SK-N-SH (cell line): ENCODE measurements around the gene CDH23. TPM values are rescaled to one million over a fixed set of nuclear protein-coding genes. Genes with fewer than 3 reads are reported as not detected.

Source experiments
- CTCF ChIA-PET: fragments of 300-600, 350-600 bp; formaldehyde crosslinking; extraction: SDS; loops from one replicate; lab custom pipeline; 2021; lab: Yijun Ruan, JAX
- POLR2A ChIA-PET: fragments of 350-600 bp; sonication (Branson Sonifier 250); formaldehyde crosslinking; extraction: SDS; loops from one replicate; lab custom pipeline; 2020; ENCODE audit warnings: antibody characterized with exemption, inconsistent platforms; lab: Yijun Ruan, JAX
- DNase-seq: peaks from one replicate; pipeline ENCODE4 v3.0.0; 2012
- H2AFZ ChIP-seq: fragments of 200-600 bp; sonication (generic); 2 replicates; pipeline ENCODE4 v1.8.1; 2016; ENCODE audit warnings: antibody characterized with exemption, mild to moderate bottlenecking, low read depth
- H3F3A ChIP-seq: fragments of 200-600 bp; sonication (generic); replicated peaks from 2 replicates; pipeline ENCODE3; 2016; ENCODE audit warnings: antibody characterized with exemption, mild to moderate bottlenecking; ENCODE audit not compliant: insufficient read depth
- H3K27ac ChIP-seq, 2 experiments: fragments of 200-500 bp in 1 of 2; fragments of 200-600 bp in 1 of 2; sonication (Bioruptor generic) in 1 of 2; sonication (generic), shearing (Covaris generic) in 1 of 2; 2 replicates each; pipeline versions ENCODE4 v1.5.1 to v1.6.1; 2014 to 2016; ENCODE audit warnings: low read depth in 2 of 2, inconsistent platforms in 1 of 2, low read length in 1 of 2, mild to moderate bottlenecking in 1 of 2, mixed read lengths in 1 of 2
- H3K27me3 ChIP-seq: fragments of 200-600 bp; sonication (generic), shearing (Covaris generic); 2 replicates; pipeline ENCODE4 v1.6.1; 2016; ENCODE audit warnings: mixed run types; ENCODE audit not compliant: insufficient read depth
- H3K36me3 ChIP-seq, 2 experiments: fragments of 200-500 bp in 1 of 2; fragments of 200-600 bp in 1 of 2; sonication (Bioruptor generic) in 1 of 2; sonication (generic) in 1 of 2; replicated peaks in 1 of 2; 2 replicates each; pipeline versions ENCODE3 to v1.5.1; 2014 to 2016; ENCODE audit warnings: low read length in 1 of 2, mild to moderate bottlenecking in 1 of 2; ENCODE audit not compliant: insufficient read depth in 2 of 2, control insufficient read depth in 1 of 2
- H3K4me1 ChIP-seq, 2 experiments: fragments of 200-500 bp in 1 of 2; fragments of 200-600 bp in 1 of 2; sonication (Bioruptor generic) in 1 of 2; sonication (generic), shearing (Covaris generic) in 1 of 2; 2 replicates each; pipeline versions ENCODE4 v1.5.1 to v1.6.1; 2014 to 2016; ENCODE audit warnings: low read depth in 1 of 2, low read length in 1 of 2, mixed run types in 1 of 2; ENCODE audit not compliant: insufficient read depth in 2 of 2, control insufficient read depth in 1 of 2
- H3K4me2 ChIP-seq: fragments of 200-600 bp; sonication (generic), shearing (Covaris generic); 2 replicates; pipeline ENCODE4 v1.6.1; 2017; ENCODE audit warnings: mixed run types
- H3K4me3 ChIP-seq, 2 experiments: fragments of 200-500 bp in 1 of 2; fragments of 200-600 bp in 1 of 2; sonication (Bioruptor generic) in 1 of 2; sonication (generic), shearing (Covaris generic) in 1 of 2; 2 replicates each; pipeline versions ENCODE4 v1.5.1 to v1.8.1; 2014 to 2016; ENCODE audit warnings: low read depth in 2 of 2, inconsistent platforms in 1 of 2, low read length in 1 of 2, mild to moderate bottlenecking in 1 of 2, mixed read lengths in 1 of 2, moderate library complexity in 1 of 2
- H3K79me2 ChIP-seq: fragments of 200-600 bp; sonication (generic); 2 replicates; pipeline ENCODE4 v1.8.1; 2017; ENCODE audit warnings: mild to moderate bottlenecking; ENCODE audit not compliant: insufficient read depth
- H3K9ac ChIP-seq: fragments of 200-600 bp; sonication (generic); 2 replicates; pipeline ENCODE4 v1.6.1; 2017; ENCODE audit warnings: mixed run types
- H3K9me2 ChIP-seq: fragments of 200-600 bp; sonication (generic); 2 replicates; pipeline ENCODE4 v1.6.1; 2017; ENCODE audit warnings: mixed run types
- H3K9me3 ChIP-seq: fragments of 200-600 bp; sonication (generic); 2 replicates; pipeline ENCODE4 v1.6.1; 2017; ENCODE audit warnings: mixed run types, mild to moderate bottlenecking, moderate library complexity
- H4K20me1 ChIP-seq: fragments of 200-600 bp; sonication (generic); 2 replicates; pipeline ENCODE4 v1.6.1; 2017; ENCODE audit warnings: mild to moderate bottlenecking, mixed run types; ENCODE audit not compliant: insufficient read depth
- EZH2phosphoT487 ChIP-seq: fragments of 200-600 bp; sonication (generic); IDR thresholded peaks from 2 replicates; pipeline ENCODE4 v1.6.1; 2017; ENCODE audit warnings: low read depth, mixed run types, mild to moderate bottlenecking, antibody characterized with exemption, moderate library complexity, borderline replicate concordance
- FOSL2 ChIP-seq: IDR thresholded peaks from 2 replicates; pipeline ENCODE4 v1.4.0; 2012; ENCODE audit warnings: low read depth, mild to moderate bottlenecking, moderate library complexity, borderline replicate concordance
- FOXJ3 ChIP-seq: sonication (generic); formaldehyde crosslinking; IDR thresholded peaks from 2 replicates; pipeline ENCODE4 v1.5.1; 2020; ENCODE audit warnings: mild to moderate bottlenecking, missing genetic modification reagents
- FOXM1 ChIP-seq: IDR thresholded peaks from 2 replicates; pipeline ENCODE4 v1.4.0; 2012; ENCODE audit warnings: low read depth, mild to moderate bottlenecking
- GABPA ChIP-seq: IDR thresholded peaks from 2 replicates; pipeline ENCODE4 v1.4.0; 2012; ENCODE audit warnings: low read depth, mild to moderate bottlenecking
- MXI1 ChIP-seq: IDR thresholded peaks from 2 replicates; pipeline ENCODE4 v1.6.1; 2012; ENCODE audit warnings: mild to moderate bottlenecking, low read depth, low read length, improper control_type of control experiment
- NRF1 ChIP-seq: IDR thresholded peaks from 2 replicates; pipeline ENCODE4 v1.6.1; 2012; ENCODE audit warnings: low read depth, mild to moderate bottlenecking, low read length
- RCOR1 ChIP-seq: fragments of 150-350 bp; IDR thresholded peaks from 2 replicates; pipeline ENCODE4 v1.6.1; 2017; ENCODE audit warnings: antibody characterized with exemption, low read length
- RFX5 ChIP-seq: IDR thresholded peaks from 2 replicates; pipeline ENCODE4 v1.6.1; 2012; ENCODE audit warnings: mild to moderate bottlenecking, improper control_type of control experiment, low read length
- TAF1 ChIP-seq: IDR thresholded peaks from 2 replicates; pipeline ENCODE4 v1.6.1; 2012; ENCODE audit warnings: low read depth, mild to moderate bottlenecking, low read length, moderate library complexity, borderline replicate concordance
- TCF12 ChIP-seq: IDR thresholded peaks from 2 replicates; pipeline ENCODE4 v1.4.0; 2012
- WGBS: methylation state at CpG from one replicate; pipeline ENCODE4 v1.1.6; 2017; ENCODE audit warnings: low lambda C conversion rate; 5-methylcytosine and 5-hydroxymethylcytosine counted together
- polyA plus RNA-seq, 3 experiments: library from polyadenylated mRNA; depleted of rRNA; stranded (reverse); fragments of >200 nt; gene quantifications; 2 replicates each; pipeline ENCODE4 v1.2.3, GENCODE V29; 2012
- TF ChIP-seq, protein P1 (sequence below): IDR thresholded peaks from 2 replicates; pipeline ENCODE4; 2012
- TF ChIP-seq, protein P2 (sequence below): fragments of 200-600 bp; sonication (generic); IDR thresholded peaks from 2 replicates; pipeline ENCODE4 v1.6.1; 2017; ENCODE audit warnings: antibody characterized with exemption, mild to moderate bottlenecking, moderate library complexity

Gene CDH23
- polyA plus RNA-seq, 1 of the 3 experiments (the other 2 are of a cell fraction) = 0.03 TPM

DNA sequence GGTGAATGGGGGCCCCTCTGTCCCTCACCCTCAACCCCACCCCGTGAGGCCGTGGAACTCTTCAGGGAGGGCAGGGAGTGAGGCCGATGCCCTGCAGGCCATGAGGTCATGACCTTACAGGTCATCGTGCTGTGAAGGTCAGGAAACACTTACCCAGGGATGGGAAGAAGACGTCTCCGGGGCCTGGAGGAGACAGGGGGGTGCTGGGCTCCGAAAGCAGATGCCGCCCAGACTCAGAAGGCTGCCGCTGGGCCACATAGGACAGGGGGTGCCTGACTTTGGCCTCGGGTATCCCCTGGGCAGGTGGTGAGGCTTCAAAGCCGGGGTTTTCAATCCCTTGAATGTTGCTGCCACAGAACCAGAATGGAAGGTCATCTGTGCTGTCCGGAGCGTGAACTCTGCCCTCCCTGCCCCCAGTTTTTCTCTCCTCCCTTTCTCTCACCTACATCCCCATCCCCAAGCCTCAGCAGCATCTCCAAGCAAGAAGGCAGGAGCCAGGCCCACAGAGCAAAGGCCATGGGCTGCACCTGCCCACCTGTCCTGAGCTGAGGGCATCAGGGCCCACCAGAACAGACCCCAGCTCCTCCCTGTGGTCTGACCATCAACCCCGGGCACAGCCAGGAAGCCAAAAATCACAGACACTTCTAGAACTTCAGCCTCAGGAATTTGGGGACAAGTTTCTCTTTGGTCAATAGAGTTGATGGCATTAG, 354.9 kb downstream of the CDH23 start:
- DNase-seq = no peak
- Histone ChIP-seq H3K9me2 (no peaks in the 10 kb centered on the region), H3K79me2 (no peaks in the 10 kb centered on the region), H3K4me2 (no peak overlapping the region), H3K4me1 (peaks cover 0 to 25% of the 10 kb centered on the region in 2 experiments; a peak in 1 of 4 replicates), H3K36me3 (no peaks in the 10 kb centered on the region), H2AFZ (no peak overlapping the region), H4K20me1 (no peaks in the 10 kb centered on the region), H3F3A (no peaks in the 10 kb centered on the region), H3K27ac (no peak overlapping the region), H3K9me3 (no peaks in the 10 kb centered on the region), H3K4me3 (no peak overlapping the region), H3K27me3 (no peaks in the 10 kb centered on the region), H3K9ac (no peak overlapping the region)
- WGBS = 67% methylated on average over 11 of the region's 14 CpGs
- POLR2A ChIA-PET = interaction anchor here (1.5 kb wide), 1 partner anchor 130 kb away, joined by 4 read pairs; no protein-coding TSS in a partner anchor
- TF ChIP-seq EZH2phosphoT487 (no peak), GABPA (no peak), RFX5 (no peak), FOSL2 (no peak), TCF12 (no peak), TAF1 (no peak), FOXM1 (no peak)
- TF ChIP-seq, protein P1, sequence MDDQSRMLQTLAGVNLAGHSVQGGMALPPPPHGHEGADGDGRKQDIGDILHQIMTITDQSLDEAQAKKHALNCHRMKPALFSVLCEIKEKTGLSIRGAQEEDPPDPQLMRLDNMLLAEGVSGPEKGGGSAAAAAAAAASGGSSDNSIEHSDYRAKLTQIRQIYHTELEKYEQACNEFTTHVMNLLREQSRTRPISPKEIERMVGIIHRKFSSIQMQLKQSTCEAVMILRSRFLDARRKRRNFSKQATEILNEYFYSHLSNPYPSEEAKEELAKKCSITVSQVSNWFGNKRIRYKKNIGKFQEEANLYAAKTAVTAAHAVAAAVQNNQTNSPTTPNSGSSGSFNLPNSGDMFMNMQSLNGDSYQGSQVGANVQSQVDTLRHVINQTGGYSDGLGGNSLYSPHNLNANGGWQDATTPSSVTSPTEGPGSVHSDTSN = no peak
- TF ChIP-seq, protein P2, sequence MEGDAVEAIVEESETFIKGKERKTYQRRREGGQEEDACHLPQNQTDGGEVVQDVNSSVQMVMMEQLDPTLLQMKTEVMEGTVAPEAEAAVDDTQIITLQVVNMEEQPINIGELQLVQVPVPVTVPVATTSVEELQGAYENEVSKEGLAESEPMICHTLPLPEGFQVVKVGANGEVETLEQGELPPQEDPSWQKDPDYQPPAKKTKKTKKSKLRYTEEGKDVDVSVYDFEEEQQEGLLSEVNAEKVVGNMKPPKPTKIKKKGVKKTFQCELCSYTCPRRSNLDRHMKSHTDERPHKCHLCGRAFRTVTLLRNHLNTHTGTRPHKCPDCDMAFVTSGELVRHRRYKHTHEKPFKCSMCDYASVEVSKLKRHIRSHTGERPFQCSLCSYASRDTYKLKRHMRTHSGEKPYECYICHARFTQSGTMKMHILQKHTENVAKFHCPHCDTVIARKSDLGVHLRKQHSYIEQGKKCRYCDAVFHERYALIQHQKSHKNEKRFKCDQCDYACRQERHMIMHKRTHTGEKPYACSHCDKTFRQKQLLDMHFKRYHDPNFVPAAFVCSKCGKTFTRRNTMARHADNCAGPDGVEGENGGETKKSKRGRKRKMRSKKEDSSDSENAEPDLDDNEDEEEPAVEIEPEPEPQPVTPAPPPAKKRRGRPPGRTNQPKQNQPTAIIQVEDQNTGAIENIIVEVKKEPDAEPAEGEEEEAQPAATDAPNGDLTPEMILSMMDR = no peak
- CTCF ChIA-PET = interaction anchor here (0.9 to 2.1 kb wide), 5 partner anchors 11 to 145 kb away, joined by 3 to 10 read pairs (median 4); partner anchors contain the start of gene VSIR

DNA sequence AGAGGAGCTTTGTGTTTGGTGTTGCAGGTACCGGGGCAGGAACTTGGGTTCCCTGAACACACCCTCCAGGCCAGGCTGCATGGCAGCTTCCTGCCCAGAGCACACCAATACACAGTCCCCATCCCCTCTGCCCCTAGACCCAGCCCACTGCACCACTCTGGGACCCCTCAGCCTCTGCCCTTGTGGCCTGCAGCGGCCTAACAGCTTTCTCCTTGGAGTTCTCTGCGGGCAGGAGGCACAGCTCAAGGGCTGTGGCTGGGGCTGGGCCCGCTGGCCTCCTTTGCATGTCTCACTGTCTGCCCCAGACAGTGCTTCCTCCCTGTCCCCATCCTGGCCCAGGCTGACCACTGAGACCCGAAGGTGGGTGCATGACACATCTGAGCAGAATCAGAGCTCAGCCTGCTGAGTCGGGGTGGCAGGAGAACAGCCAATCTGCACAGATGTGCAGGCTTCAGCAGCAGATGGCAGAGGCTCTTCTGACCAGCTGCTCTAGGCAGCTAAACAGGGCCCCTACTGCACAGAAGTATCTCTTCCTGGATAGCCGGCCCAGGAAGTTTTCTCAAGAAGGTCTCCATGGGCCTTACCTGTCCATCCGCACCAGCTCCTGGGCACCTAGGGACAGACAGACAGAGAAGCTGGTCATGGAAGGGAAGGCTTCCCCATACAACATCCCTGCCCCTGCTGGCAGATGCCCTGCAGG, 355.8 kb downstream of the CDH23 start:
- CTCF ChIA-PET = interaction anchor here (0.8 to 2.1 kb wide), 7 partner anchors 10 to 144 kb away, joined by 3 to 10 read pairs (median 4); partner anchors contain the start of gene VSIR
- POLR2A ChIA-PET = interaction anchor here (1.5 kb wide), 1 partner anchor 129 kb away, joined by 4 read pairs; no protein-coding TSS in a partner anchor

More for the DNA sequence above, 355.8 kb downstream of the CDH23 start:
- Histone ChIP-seq H3K27ac (no peak overlapping the region; a peak in 1 of 4 replicates), H3K27me3 (no peaks in the 10 kb centered on the region), H4K20me1 (no peaks in the 10 kb centered on the region), H3K9me3 (no peaks in the 10 kb centered on the region), H3K79me2 (no peaks in the 10 kb centered on the region), H3K4me2 (no peak overlapping the region), H2AFZ (no peak overlapping the region), H3K4me3 (no peak overlapping the region), H3F3A (no peaks in the 10 kb centered on the region), H3K36me3 (no peaks in the 10 kb centered on the region), H3K9me2 (no peaks in the 10 kb centered on the region), H3K9ac (no peak overlapping the region), H3K4me1 (peaks cover 0 to 24% of the 10 kb centered on the region in 2 experiments; a peak in 1 of 4 replicates)
- 81% methylated on average over 5 of the region's 8 CpGs for WGBS
- no peak for TF ChIP-seq MXI1
- no peak for TF ChIP-seq RCOR1
- TF ChIP-seq NRF1 = no peak
- no peak for TF ChIP-seq FOXJ3 (CRISPR knock-in tag)
- DNase-seq = no peak
